GM12878 (cell line): Measurements from ENCODE around the gene KCNQ1. TPM values are rescaled to one million over a fixed set of nuclear protein-coding genes. Genes with fewer than 3 reads are reported as not detected.

Source experiments
- ATAC-seq: fragments of 200-7000 bp; cut with Tn5 transposase; 3 replicates; pipeline ENCODE4 v1.9.1; 2020; ENCODE audit warnings: mild to moderate bottlenecking, moderate library complexity
- BruUV-seq: library from RNA; stranded (reverse); fragments of 400-500 nt; replicated peaks from 2 replicates; lab custom pipeline; 2021; lab: Mats Ljungman, UMichigan
- CTCF ChIA-PET: fragments of 300-600 bp; sonication (Branson Sonifier 250); formaldehyde crosslinking; extraction: SDS; loops from one replicate; lab custom pipeline; 2021; ENCODE audit warnings: inconsistent platforms; lab: Yijun Ruan, JAX
- POLR2A ChIA-PET: fragments of 350-600 bp; formaldehyde crosslinking; extraction: SDS; loops from one replicate; lab custom pipeline; 2021; ENCODE audit warnings: inconsistent platforms; lab: Charles Lee
- RAD21 ChIA-PET: fragments of 300-600 bp; sonication (Branson Sonifier 250); formaldehyde crosslinking; loops from one replicate; lab custom pipeline; 2023; ENCODE audit warnings: antibody characterized with exemption; ENCODE audit not compliant: unreplicated experiment; lab: Charles Lee
- SMC1A ChIA-PET: fragments of 300-600 bp; sonication (Branson Sonifier 250); formaldehyde crosslinking; loops from one replicate; lab custom pipeline; 2023; ENCODE audit not compliant: unreplicated experiment, uncharacterized antibody; lab: Charles Lee
- DNase-seq: peaks from one replicate; pipeline ENCODE4 v3.0.0-alpha.2; 2011; ENCODE audit warnings: low read depth, low spot score
- FAIRE-seq: peaks from 3 replicates; lab custom pipeline; 2011; peaks lifted over from hg19 to GRCh38; lab: Jason Lieb, UNC
- H2AFZ ChIP-seq: 2 replicates; pipeline ENCODE4 v1.6.0; 2011; ENCODE audit warnings: low read depth, low read length, control low read depth; ENCODE audit not compliant: control insufficient read depth
- H3K27ac ChIP-seq: 2 replicates; pipeline ENCODE4 v1.5.1; 2011; ENCODE audit warnings: control low read depth; ENCODE audit not compliant: control insufficient read depth, insufficient read depth
- H3K27me3 ChIP-seq, 2 experiments: replicated peaks in 1 of 2; 2 replicates each; pipeline versions ENCODE4 v1.6.0 to v1.6.1; 2011; ENCODE audit warnings: low read length in 1 of 2; ENCODE audit not compliant: control insufficient read depth in 2 of 2, insufficient read depth in 2 of 2
- H3K36me3 ChIP-seq, 2 experiments: 2 replicates each; pipeline ENCODE4 v1.5.1; 2011; ENCODE audit warnings: low read length in 1 of 2; ENCODE audit not compliant: control insufficient read depth in 2 of 2, insufficient read depth in 2 of 2
- H3K4me1 ChIP-seq: 2 replicates; pipeline ENCODE4 v1.6.1; 2011; ENCODE audit warnings: mild to moderate bottlenecking, low read length, moderate library complexity, mixed read lengths; ENCODE audit not compliant: control insufficient read depth, insufficient read depth
- H3K4me2 ChIP-seq: 2 replicates; pipeline ENCODE4 v1.6.0; 2011; ENCODE audit warnings: control low read depth; ENCODE audit not compliant: control insufficient read depth, insufficient read depth
- H3K4me3 ChIP-seq: fragments of 200-600 bp; sonication (generic); 2 replicates; pipeline ENCODE4 v1.5.1; 2016
- H3K79me2 ChIP-seq: 2 replicates; pipeline ENCODE4 v1.6.0; 2011; ENCODE audit warnings: low read length; ENCODE audit not compliant: control insufficient read depth, insufficient read depth
- H3K9ac ChIP-seq: 2 replicates; pipeline ENCODE4 v1.8.0; 2011; ENCODE audit warnings: low read length, control low read depth, mixed read lengths; ENCODE audit not compliant: control insufficient read depth, insufficient read depth
- H3K9me3 ChIP-seq: replicated peaks from 3 replicates; pipeline ENCODE4 v1.5.1; 2011; ENCODE audit warnings: mild to moderate bottlenecking, low read length; ENCODE audit not compliant: control insufficient read depth, insufficient read depth
- H4K20me1 ChIP-seq: 2 replicates; pipeline ENCODE4 v1.6.0; 2011; ENCODE audit not compliant: control insufficient read depth, insufficient read depth
- CEBPZ ChIP-seq: fragments of 150-350 bp; IDR thresholded peaks from 2 replicates; pipeline ENCODE4 v1.6.1; 2016; ENCODE audit warnings: low read depth, low read length
- PAX8 ChIP-seq: fragments of 450-650 bp; IDR thresholded peaks from 2 replicates; pipeline ENCODE4 v1.6.1; 2017; ENCODE audit warnings: mild to moderate bottlenecking, moderate library complexity
- ZNF274 ChIP-seq: IDR thresholded peaks from one replicate; pipeline ENCODE4 v1.8.0; 2011; ENCODE audit not compliant: insufficient read length, insufficient read depth
- WGBS: methylation state at CpG from one replicate; pipeline ENCODE4 v1.1.6; 2016; ENCODE audit warnings: low lambda C conversion rate; ENCODE audit not compliant: insufficient replicate concordance, insufficient coverage; ENCODE audit errors: missing lambda C conversion rate; 5-methylcytosine and 5-hydroxymethylcytosine counted together
- in situ Hi-C: fragments of 300-500 bp; cut with MboI; formaldehyde crosslinking; loops from 9 replicates; pipeline ENCODE4 v1.14.3; 2018; ENCODE audit warnings: mixed read lengths
- intact Hi-C: fragments of 100-400 bp; cut with micrococcal nuclease; formaldehyde crosslinking; loops from one replicate; pipeline ENCODE4 v1.14.2; 2022; ENCODE audit not compliant: unreplicated experiment
- polyA plus RNA-seq, 11 experiments: library from polyadenylated mRNA; depleted of rRNA in 4 of 11; unstranded in 6 of 11; stranded (reverse) in 5 of 11; fragments of >200 nt; fragmentation: Nextera tagmentation in 4 of 11; fragmentation: Illumina TruSeq in 1 of 11; extraction: Ambion mirVana in 4 of 11; extraction: Trizol in 1 of 11; gene quantifications; 1 replicate in 1 of 11; 2 replicates in 10 of 11; pipeline versions ENCODE4 v1.2.1 to v1.2.3, GENCODE V29; 2011 to 2016; ENCODE audit warnings: inconsistent platforms in 2 of 11, missing spikeins in 2 of 11, low read depth in 1 of 11
- total RNA-seq, 4 experiments: library from RNA; depleted of rRNA in 3 of 4; stranded (reverse); fragments of >200 nt in 3 of 4; fragmentation: Illumina TruSeq in 1 of 4; extraction: Trizol in 1 of 4; gene quantifications; 2 replicates each; pipeline versions ENCODE4 v1.2.1 to v1.2.3, GENCODE V29; 2013 to 2021

Gene KCNQ1
- total and polyA plus RNA-seq, 10 of the 15 experiments (the other 5 are each of a cell fraction or from before 2014, with no cell fraction given): 0.03 to 0.15 (median 0.12) TPM; not detected in 7

- H3K9me3 ChIP-seq: no peaks in the 10 kb centered on the region
- intact Hi-C loops (no loop called here), in situ Hi-C loops (no loop called here)
- no TSS peak for BruUV-seq
- DNase-seq: no peak
- H3K4me1 ChIP-seq: no peaks in the 10 kb centered on the region
- TF ChIP-seq CEBPZ (no peak), ZNF274 (no peak)
- ChIA-PET SMC1A (no interaction called here), POLR2A (no interaction called here), RAD21 (no interaction called here), CTCF (no interaction called here)
- H3K4me3 ChIP-seq: no peak overlapping the region
- no peak overlapping the region for H3K4me2 ChIP-seq
- WGBS: 61% methylated on average over 26 of the region's 28 CpGs
- no peaks in the 10 kb centered on the region for H3K79me2 ChIP-seq
- no peak overlapping the region for H3K27ac ChIP-seq
- no peak for FAIRE-seq
- no peaks in the 10 kb centered on the region for H3K27me3 ChIP-seq
- no peak overlapping the region for H3K9ac ChIP-seq
- no peaks in the 10 kb centered on the region for H4K20me1 ChIP-seq
- no peak for ATAC-seq
- H3K36me3 ChIP-seq: no peaks in the 10 kb centered on the region
- no peak overlapping the region for H2AFZ ChIP-seq
These were observed 146.4 kb downstream of the KCNQ1 start for GRCh38 chr11:2590965-2591754.

GRCh38 chr11:2591805-2592204 is 147.0 kb downstream of the KCNQ1 start:
- ATAC-seq (no peak), FAIRE-seq (no peak), DNase-seq (no peak)
- Histone ChIP-seq H3K27ac (no peak overlapping the region), H3K4me2 (no peak overlapping the region), H3K9ac (no peak overlapping the region), H4K20me1 (no peaks in the 10 kb centered on the region), H3K27me3 (no peaks in the 10 kb centered on the region), H2AFZ (no peak overlapping the region), H3K4me1 (no peaks in the 10 kb centered on the region), H3K36me3 (no peaks in the 10 kb centered on the region), H3K4me3 (no peak overlapping the region), H3K79me2 (no peaks in the 10 kb centered on the region), H3K9me3 (no peaks in the 10 kb centered on the region)
- ChIA-PET CTCF (no interaction called here), POLR2A (no interaction called here), SMC1A (no interaction called here), RAD21 (no interaction called here)
- intact Hi-C loops: no loop called here
- TF ChIP-seq PAX8: no peak
- in situ Hi-C loops: no loop called here
- WGBS: 41% methylated on average over 10 of the region's 10 CpGs
- BruUV-seq: no TSS peak
